Measurements from ENCODE around the gene NEK1.

NEK1 gene

DNA sequence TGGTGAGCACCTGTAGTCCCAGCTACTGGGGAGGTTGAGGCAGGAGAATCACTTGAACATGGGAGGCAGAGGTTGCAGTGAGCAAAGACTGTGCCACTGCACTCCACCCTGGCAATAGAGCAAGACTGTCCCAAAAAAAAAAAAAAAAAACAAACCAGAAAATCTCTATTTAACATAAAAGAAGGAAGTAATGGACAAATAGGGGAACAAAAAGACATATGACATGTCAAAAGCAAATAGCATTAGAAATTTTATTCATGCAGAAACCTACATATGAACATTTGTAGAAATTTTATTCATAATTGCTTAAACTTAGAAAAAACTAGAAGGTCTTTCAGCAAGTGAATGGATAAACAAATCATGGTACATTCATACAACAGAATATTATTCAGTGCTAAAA, 244.6 kb downstream of the NEK1 start:
- CTCF ChIA-PET: no interaction called here

GRCh38 chr4:169366821-169367220, 245.6 kb downstream of the NEK1 start:
- POLR2A ChIA-PET: no interaction called here
- CTCF ChIA-PET: no interaction called here
- DNase-seq (ENCODE audit: low read depth, low spot score): no peak
- TF ChIP-seq, protein P1, sequence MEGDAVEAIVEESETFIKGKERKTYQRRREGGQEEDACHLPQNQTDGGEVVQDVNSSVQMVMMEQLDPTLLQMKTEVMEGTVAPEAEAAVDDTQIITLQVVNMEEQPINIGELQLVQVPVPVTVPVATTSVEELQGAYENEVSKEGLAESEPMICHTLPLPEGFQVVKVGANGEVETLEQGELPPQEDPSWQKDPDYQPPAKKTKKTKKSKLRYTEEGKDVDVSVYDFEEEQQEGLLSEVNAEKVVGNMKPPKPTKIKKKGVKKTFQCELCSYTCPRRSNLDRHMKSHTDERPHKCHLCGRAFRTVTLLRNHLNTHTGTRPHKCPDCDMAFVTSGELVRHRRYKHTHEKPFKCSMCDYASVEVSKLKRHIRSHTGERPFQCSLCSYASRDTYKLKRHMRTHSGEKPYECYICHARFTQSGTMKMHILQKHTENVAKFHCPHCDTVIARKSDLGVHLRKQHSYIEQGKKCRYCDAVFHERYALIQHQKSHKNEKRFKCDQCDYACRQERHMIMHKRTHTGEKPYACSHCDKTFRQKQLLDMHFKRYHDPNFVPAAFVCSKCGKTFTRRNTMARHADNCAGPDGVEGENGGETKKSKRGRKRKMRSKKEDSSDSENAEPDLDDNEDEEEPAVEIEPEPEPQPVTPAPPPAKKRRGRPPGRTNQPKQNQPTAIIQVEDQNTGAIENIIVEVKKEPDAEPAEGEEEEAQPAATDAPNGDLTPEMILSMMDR (IDR thresholded peaks at IDR 0.05; ENCODE audit: insufficient read depth, low read length, missing control alignments): no peak
- no peak overlapping the region for H3K4me3 ChIP-seq (ENCODE audit: low read depth, low read length)

More for the DNA sequence above, 244.6 kb downstream of the NEK1 start:
- H3K4me3 ChIP-seq (ENCODE audit: low read depth, low read length): no peak overlapping the region
- POLR2A ChIA-PET: no interaction called here
- TF ChIP-seq, protein P1 (IDR thresholded peaks at IDR 0.05; ENCODE audit: insufficient read depth, low read length, missing control alignments): no peak
- no peak for DNase-seq (ENCODE audit: low read depth, low spot score)

DNA sequence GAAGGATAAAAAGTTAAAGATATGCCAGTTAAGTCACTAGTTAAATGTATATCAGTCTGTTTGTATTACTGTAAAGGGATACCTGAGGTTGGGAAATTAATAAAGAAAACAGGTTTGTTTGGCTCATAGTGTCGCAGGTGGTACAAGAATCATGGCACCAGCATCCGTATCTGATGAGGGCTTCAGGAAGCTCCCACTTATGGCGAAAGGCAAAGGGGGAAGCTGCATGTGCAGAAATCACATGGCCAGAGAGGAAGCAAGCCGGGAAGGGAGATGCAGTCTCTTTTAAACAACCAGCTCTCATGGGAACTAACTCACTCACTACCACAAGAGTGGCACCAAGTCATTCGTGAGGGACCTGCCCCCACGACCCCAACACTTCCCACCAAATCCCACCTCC, 249.8 kb downstream of the NEK1 start:
- no peak overlapping the region for H3K4me3 ChIP-seq (ENCODE audit: low read depth, low read length)
- no peak for DNase-seq (ENCODE audit: low read depth, low spot score)
- TF ChIP-seq, protein P1 (IDR thresholded peaks at IDR 0.05; ENCODE audit: insufficient read depth, low read length, missing control alignments): no peak
- CTCF ChIA-PET: interaction anchor here (1.2 kb wide), 1 partner anchor 13 kb away, joined by 4 read pairs; no protein-coding TSS in a partner anchor
- POLR2A ChIA-PET: interaction anchor here (0.7 to 1.1 kb wide), 3 partner anchors 19 to 352 kb away, joined by 3 to 4 read pairs (median 3); partner anchors contain the start of gene CBR4

- TF ChIP-seq, protein P1 (IDR thresholded peaks at IDR 0.05; ENCODE audit: insufficient read depth, low read length, missing control alignments): no peak
- no peak for DNase-seq (ENCODE audit: low read depth, low spot score)
- no peak overlapping the region for H3K4me3 ChIP-seq (ENCODE audit: low read depth, low read length)
- CTCF ChIA-PET: no interaction called here
- POLR2A ChIA-PET: no interaction called here
These were observed 250.6 kb downstream of the NEK1 start for GRCh38 chr4:169361756-169362155.

DNA sequence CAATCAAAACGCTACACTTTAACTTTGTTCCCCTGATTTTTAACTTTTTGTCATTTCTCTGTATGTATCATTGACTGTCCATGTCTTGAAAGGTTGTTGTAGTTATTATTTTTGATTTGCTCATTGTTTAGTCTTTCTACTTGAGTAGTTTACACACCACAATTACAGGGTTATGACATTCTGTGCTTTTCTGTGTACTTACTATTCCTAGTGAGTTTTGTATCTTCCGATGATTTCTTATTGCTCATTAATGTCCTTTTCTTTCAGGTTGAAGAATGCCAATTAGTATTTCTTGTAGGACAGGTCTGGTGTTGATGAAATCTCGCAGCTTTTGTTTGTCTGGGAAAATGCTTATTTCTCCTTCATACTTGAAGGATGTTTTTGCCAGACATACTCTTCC, 252.4 kb downstream of the NEK1 start:
- CTCF ChIA-PET: no interaction called here
- no peak for DNase-seq (ENCODE audit: low read depth, low spot score)
- POLR2A ChIA-PET: no interaction called here
- no peak overlapping the region for H3K4me3 ChIP-seq (ENCODE audit: low read depth, low read length)
- TF ChIP-seq, protein P1 (IDR thresholded peaks at IDR 0.05; ENCODE audit: insufficient read depth, low read length, missing control alignments): no peak

- no peak for DNase-seq (ENCODE audit: low read depth, low spot score)
- H3K4me3 ChIP-seq (ENCODE audit: low read depth, low read length): no peak overlapping the region
- ChIA-PET CTCF (interaction anchor here (1.0 kb wide), 1 partner anchor 9 kb away, joined by 3 read pairs; no protein-coding TSS in a partner anchor), POLR2A (no interaction called here)
- TF ChIP-seq, protein P1 (IDR thresholded peaks at IDR 0.05; ENCODE audit: insufficient read depth, low read length, missing control alignments): no peak
These were observed 260.0 kb downstream of the NEK1 start for GRCh38 chr4:169352360-169352759.

Data from AG04449 (cell line).